GM23248 (cell line): Measurements from ENCODE around the gene C2CD2. TPM values are rescaled to one million over a fixed set of nuclear protein-coding genes. Genes with fewer than 3 reads are reported as not detected.

ENCODE experiments used
- DNase-seq: peaks from one replicate; pipeline ENCODE4 v3.0.0-alpha.2; 2015
- H2AFZ ChIP-seq: fragments of 200-600 bp; sonication (generic); 2 replicates; pipeline ENCODE4 v1.6.1; 2016; ENCODE audit warnings: antibody characterized with exemption
- H3F3A ChIP-seq: fragments of 200-600 bp; sonication (generic); 2 replicates; pipeline ENCODE4 v1.6.1; 2016; ENCODE audit warnings: mild to moderate bottlenecking, antibody characterized with exemption, mixed run types; ENCODE audit not compliant: insufficient read depth
- H3K27ac ChIP-seq: fragments of 200-600 bp; sonication (generic); 2 replicates; pipeline ENCODE4 v1.5.1; 2016; ENCODE audit warnings: mild to moderate bottlenecking
- H3K27me3 ChIP-seq: fragments of 200-600 bp; sonication (generic); replicated peaks from 2 replicates; pipeline ENCODE4 v1.6.1; 2016; ENCODE audit warnings: mild to moderate bottlenecking; ENCODE audit not compliant: insufficient read depth
- H3K36me3 ChIP-seq: fragments of 200-600 bp; sonication (generic); 2 replicates; pipeline ENCODE4 v1.6.1; 2016; ENCODE audit warnings: low read depth, mild to moderate bottlenecking
- H3K4me1 ChIP-seq: fragments of 200-600 bp; sonication (generic); 2 replicates; pipeline ENCODE4 v1.6.1; 2016; ENCODE audit warnings: mild to moderate bottlenecking; ENCODE audit not compliant: insufficient read depth
- H3K4me2 ChIP-seq: fragments of 200-600 bp; sonication (generic); one replicate; pipeline ENCODE4 v1.6.1; 2016; ENCODE audit warnings: mild to moderate bottlenecking; ENCODE audit not compliant: unreplicated experiment
- H3K4me3 ChIP-seq: fragments of 200-600 bp; sonication (generic); 2 replicates; pipeline ENCODE4 v1.5.1; 2016; ENCODE audit warnings: mild to moderate bottlenecking
- H3K79me2 ChIP-seq: fragments of 200-600 bp; sonication (generic); 2 replicates; pipeline ENCODE4 v1.6.1; 2016; ENCODE audit warnings: mild to moderate bottlenecking; ENCODE audit not compliant: insufficient read depth
- H3K9ac ChIP-seq: fragments of 200-600 bp; sonication (generic); 2 replicates; pipeline ENCODE4 v1.6.1; 2016; ENCODE audit warnings: mild to moderate bottlenecking
- H3K9me2 ChIP-seq: fragments of 200-600 bp; sonication (generic); 2 replicates; pipeline ENCODE4 v1.6.1; 2016; ENCODE audit warnings: mixed run types, mild to moderate bottlenecking, moderate library complexity; ENCODE audit not compliant: insufficient read depth
- H3K9me3 ChIP-seq: fragments of 200-600 bp; sonication (generic); one replicate; pipeline ENCODE4 v1.6.1; 2017; ENCODE audit warnings: low read depth
- H4K20me1 ChIP-seq: fragments of 200-600 bp; sonication (generic); 2 replicates; pipeline ENCODE4 v1.6.0; 2016; ENCODE audit not compliant: insufficient read depth
- EZH2 ChIP-seq: fragments of 200-600 bp; sonication (generic); IDR thresholded peaks from 2 replicates; pipeline ENCODE4 v1.6.1; 2018; ENCODE audit warnings: antibody characterized with exemption, mild to moderate bottlenecking; ENCODE audit not compliant: insufficient read depth, poor library complexity, severe bottlenecking
- EZH2phosphoT487 ChIP-seq: fragments of 200-600 bp; sonication (generic); IDR thresholded peaks from 2 replicates; pipeline ENCODE4 v1.6.1; 2018; ENCODE audit warnings: antibody characterized with exemption, moderate library complexity, mild to moderate bottlenecking, low read depth; ENCODE audit not compliant: insufficient read depth
- WGBS, 2 experiments: methylation state at CpG; one replicate each; pipeline ENCODE4 v1.1.6; 2015 to 2017; ENCODE audit warnings: low lambda C conversion rate in 2 of 2, low coverage in 1 of 2; ENCODE audit errors: missing lambda C conversion rate in 2 of 2; 5-methylcytosine and 5-hydroxymethylcytosine counted together
- in situ Hi-C: fragments of 300-500 bp; cut with MboI; formaldehyde crosslinking; loops from 2 replicates; pipeline ENCODE4 v1.15.0; 2020
- polyA plus RNA-seq: library from polyadenylated mRNA; unstranded; fragments of >200 nt; fragmentation: Nextera tagmentation; extraction: Ambion mirVana; gene quantifications from 2 replicates; pipeline ENCODE4 v1.2.1, GENCODE V29; 2016
- total RNA-seq: library from RNA; depleted of rRNA; stranded (reverse); fragments of >200 nt; shearing (Covaris generic); gene quantifications from 2 replicates; pipeline ENCODE4 v1.2.3, GENCODE V29; 2014

C2CD2 gene
- total and polyA plus RNA-seq, 2 experiments from 2014 or later = 7.6 to 12.2 TPM

GRCh38 chr21:41927727-41928409, 25.9 kb downstream of the C2CD2 start:
- Histone ChIP-seq H4K20me1 (no peaks in the 10 kb centered on the region), H3K79me2 (peaks cover 48% of the 10 kb centered on the region), H3K4me2 (no peak overlapping the region), H3K27ac (no peak overlapping the region), H3K9me2 (no peaks in the 10 kb centered on the region), H3K27me3 (no peaks in the 10 kb centered on the region), H3K4me3 (no peak overlapping the region), H3K4me1 (peaks cover 11% of the 10 kb centered on the region), H3K36me3 (no peaks in the 10 kb centered on the region), H3F3A (peaks cover 3% of the 10 kb centered on the region), H3K9me3 (no peaks in the 10 kb centered on the region), H2AFZ (no peak overlapping the region), H3K9ac (no peak overlapping the region)
- DNase-seq = no peak
- in situ Hi-C loops = loop anchor here (25.0 kb wide), 1 partner anchor 184 kb away; no protein-coding TSS in a partner anchor
- TF ChIP-seq EZH2phosphoT487 (no peak), EZH2 (no peak)
- 91 to 94% methylated on average over 17 of the region's 17 CpGs for WGBS, 2 experiments

- in situ Hi-C loops = loop anchor here (25.0 kb wide), 1 partner anchor 186 kb away; no protein-coding TSS in a partner anchor
- DNase-seq = no peak
- TF ChIP-seq EZH2 (no peak), EZH2phosphoT487 (no peak)
- Histone ChIP-seq H3K4me2 (peak overlapping the region; percentile 97), H3K79me2 (peaks cover 51% of the 10 kb centered on the region), H4K20me1 (no peaks in the 10 kb centered on the region), H3K36me3 (no peaks in the 10 kb centered on the region), H3K9me3 (no peaks in the 10 kb centered on the region), H3K27ac (peak overlapping the region; percentile 48), H3K9ac (peak overlapping the region; percentile 71), H3F3A (no peaks in the 10 kb centered on the region), H3K9me2 (no peaks in the 10 kb centered on the region), H3K4me1 (peaks cover 6% of the 10 kb centered on the region), H3K4me3 (peak overlapping the region; percentile 69), H3K27me3 (no peaks in the 10 kb centered on the region), H2AFZ (peak overlapping the region; percentile 77)
- 38 to 41% methylated on average over 3 of the region's 3 CpGs for WGBS, 2 experiments
These were observed 27.0 kb downstream of the C2CD2 start for GRCh38 chr21:41926807-41927171.

GRCh38 chr21:41926117-41926806, 27.6 kb downstream of the C2CD2 start:
- Histone ChIP-seq H4K20me1 (no peaks in the 10 kb centered on the region), H3K4me3 (peak overlapping the region; percentile 69), H3K27me3 (no peaks in the 10 kb centered on the region), H3K27ac (peak overlapping the region; percentile 48), H2AFZ (peak overlapping the region; percentile 77), H3F3A (no peaks in the 10 kb centered on the region), H3K9me3 (no peaks in the 10 kb centered on the region), H3K9me2 (no peaks in the 10 kb centered on the region), H3K4me2 (peak overlapping the region; percentile 97), H3K79me2 (peaks cover 51% of the 10 kb centered on the region), H3K36me3 (no peaks in the 10 kb centered on the region), H3K9ac (peak overlapping the region; percentile 71), H3K4me1 (peaks cover 6% of the 10 kb centered on the region)
- 53 to 59% methylated on average over 11 of the region's 11 CpGs for WGBS, 2 experiments
- in situ Hi-C loops = loop anchor here (25.0 kb wide), 1 partner anchor 186 kb away; no protein-coding TSS in a partner anchor
- TF ChIP-seq EZH2 = no peak
- DNase-seq = peak; percentile 76

- H3K27ac ChIP-seq = no peak overlapping the region
- no peaks in the 10 kb centered on the region for H3K9me2 ChIP-seq
- in situ Hi-C loops = loop anchor here (25.0 kb wide), 1 partner anchor 187 kb away; no protein-coding TSS in a partner anchor
- no peak overlapping the region for H3K4me3 ChIP-seq
- H3K9me3 ChIP-seq = no peaks in the 10 kb centered on the region
- no peak for DNase-seq
- H2AFZ ChIP-seq = peak overlapping the region; percentile 77; the same call in 1 of the 2 replicates
- H3K36me3 ChIP-seq = no peaks in the 10 kb centered on the region
- no peaks in the 10 kb centered on the region for H3F3A ChIP-seq
- no peaks in the 10 kb centered on the region for H4K20me1 ChIP-seq
- peak overlapping the region; percentile 71; the same call in 1 of the 2 replicates for H3K9ac ChIP-seq
- peaks cover 6% of the 10 kb centered on the region for H3K4me1 ChIP-seq
- TF ChIP-seq EZH2phosphoT487 = no peak
- no peak for TF ChIP-seq EZH2
- H3K27me3 ChIP-seq = no peaks in the 10 kb centered on the region
- WGBS, 2 experiments = 76 to 79% methylated on average over 4 of the region's 4 CpGs
- H3K4me2 ChIP-seq = no peak overlapping the region
- peaks cover 51% of the 10 kb centered on the region for H3K79me2 ChIP-seq
These were observed 28.1 kb downstream of the C2CD2 start for GRCh38 chr21:41925767-41926116.
